ENCODE data around the gene TSR3.

TSR3 gene

GRCh38 chr16:1308036-1308976 lies 43.4 kb downstream of the TSR3 start:
- DNase-seq, result no peak

- no peak for DNase-seq
Measured at GRCh38 chr16:1306334-1306733, 45.3 kb downstream of the TSR3 start.

GRCh38 chr16:1305823-1306222 lies 45.9 kb downstream of the TSR3 start:
- DNase-seq, result no peak

- DNase-seq, result no peak
Measured at GRCh38 chr16:1301562-1301961, 50.1 kb downstream of the TSR3 start.

- no peak for DNase-seq
Measured at GRCh38 chr16:1300664-1301476, 50.8 kb downstream of the TSR3 start.

- no peak for DNase-seq
Measured at GRCh38 chr16:1299868-1300203, 51.8 kb downstream of the TSR3 start.
